ENCODE results near the gene HIP1R.

The HIP1R gene

GRCh38 chr12:122813310-122813713 is 21.9 kb upstream of the HIP1R start:
- no peak overlapping the region for H3K4me3 ChIP-seq (ENCODE audit: low read depth, low read length)
- no peak for DNase-seq (ENCODE audit: low read depth, low spot score)
- TF ChIP-seq, protein P1, sequence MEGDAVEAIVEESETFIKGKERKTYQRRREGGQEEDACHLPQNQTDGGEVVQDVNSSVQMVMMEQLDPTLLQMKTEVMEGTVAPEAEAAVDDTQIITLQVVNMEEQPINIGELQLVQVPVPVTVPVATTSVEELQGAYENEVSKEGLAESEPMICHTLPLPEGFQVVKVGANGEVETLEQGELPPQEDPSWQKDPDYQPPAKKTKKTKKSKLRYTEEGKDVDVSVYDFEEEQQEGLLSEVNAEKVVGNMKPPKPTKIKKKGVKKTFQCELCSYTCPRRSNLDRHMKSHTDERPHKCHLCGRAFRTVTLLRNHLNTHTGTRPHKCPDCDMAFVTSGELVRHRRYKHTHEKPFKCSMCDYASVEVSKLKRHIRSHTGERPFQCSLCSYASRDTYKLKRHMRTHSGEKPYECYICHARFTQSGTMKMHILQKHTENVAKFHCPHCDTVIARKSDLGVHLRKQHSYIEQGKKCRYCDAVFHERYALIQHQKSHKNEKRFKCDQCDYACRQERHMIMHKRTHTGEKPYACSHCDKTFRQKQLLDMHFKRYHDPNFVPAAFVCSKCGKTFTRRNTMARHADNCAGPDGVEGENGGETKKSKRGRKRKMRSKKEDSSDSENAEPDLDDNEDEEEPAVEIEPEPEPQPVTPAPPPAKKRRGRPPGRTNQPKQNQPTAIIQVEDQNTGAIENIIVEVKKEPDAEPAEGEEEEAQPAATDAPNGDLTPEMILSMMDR (IDR thresholded peaks at IDR 0.05; ENCODE audit: low read depth, low read length), result no peak
- in situ Hi-C loops (cut with HindIII; ENCODE audit: low sequenced_read_pairs), result no loop called here

DNA sequence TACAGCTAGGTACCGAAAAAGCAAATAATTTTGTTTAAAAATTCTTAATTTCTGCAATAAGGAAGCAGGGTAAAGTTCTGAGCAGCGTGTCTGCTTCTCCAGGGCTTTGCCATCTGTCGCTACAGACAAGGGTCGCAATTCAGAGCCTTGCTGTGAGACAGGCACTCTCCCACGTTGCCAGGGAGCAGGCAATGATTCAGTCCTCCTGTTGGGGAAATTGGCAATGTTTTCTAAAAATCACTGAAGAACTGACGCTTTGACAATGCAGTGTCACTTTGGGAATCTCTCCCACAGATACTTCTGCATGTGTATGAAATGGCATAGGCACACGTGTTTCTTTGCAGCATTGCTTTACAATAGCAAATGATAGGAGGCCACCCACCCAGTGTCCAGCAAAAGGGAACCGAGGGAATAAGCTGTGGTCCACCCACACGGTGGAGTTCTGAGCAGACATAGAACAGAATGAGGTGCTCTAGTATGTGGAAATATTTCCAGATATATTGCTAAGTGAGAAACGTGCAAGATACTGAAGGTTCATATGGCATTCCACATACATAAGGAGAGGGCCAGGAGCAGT is 16.0 kb upstream of the HIP1R start:
- in situ Hi-C loops (cut with HindIII; ENCODE audit: low sequenced_read_pairs), result no loop called here
- no peak for DNase-seq (ENCODE audit: low read depth, low spot score)
- TF ChIP-seq, protein P1 (IDR thresholded peaks at IDR 0.05; ENCODE audit: low read depth, low read length), result no peak
- H3K4me3 ChIP-seq (ENCODE audit: low read depth, low read length), result no peak overlapping the region

GRCh38 chr12:122820138-122820537 is 15.1 kb upstream of the HIP1R start:
- DNase-seq (ENCODE audit: low read depth, low spot score), result no peak
- in situ Hi-C loops (cut with HindIII; ENCODE audit: low sequenced_read_pairs), result no loop called here
- no peak overlapping the region for H3K4me3 ChIP-seq (ENCODE audit: low read depth, low read length)
- TF ChIP-seq, protein P1 (IDR thresholded peaks at IDR 0.05; ENCODE audit: low read depth, low read length), result no peak

- TF ChIP-seq, protein P1 (IDR thresholded peaks at IDR 0.05; ENCODE audit: low read depth, low read length), result no peak
- no peak overlapping the region for H3K4me3 ChIP-seq (ENCODE audit: low read depth, low read length)
- DNase-seq (ENCODE audit: low read depth, low spot score), result no peak
- in situ Hi-C loops (cut with HindIII; ENCODE audit: low sequenced_read_pairs), result no loop called here
Observed at GRCh38 chr12:122820838-122821271, 14.4 kb upstream of the HIP1R start.

DNA sequence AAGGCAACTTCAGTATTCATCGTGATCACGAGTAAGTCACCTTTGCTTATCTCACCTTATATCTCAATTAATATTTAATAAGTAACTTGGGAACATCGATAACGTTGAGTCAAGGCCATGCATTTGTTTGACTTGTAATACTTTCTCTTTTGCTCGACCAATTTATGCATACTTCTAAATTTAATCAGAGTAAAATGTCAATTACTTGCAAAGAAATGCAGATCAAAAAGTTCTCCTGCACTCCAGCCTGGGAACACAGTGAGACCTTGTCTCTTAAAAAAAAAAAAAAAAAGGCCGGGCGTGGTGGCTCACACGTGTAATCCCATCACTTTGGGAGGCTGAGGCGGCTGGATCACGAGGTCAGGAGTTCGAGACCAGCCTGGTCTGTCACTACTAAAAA is 11.8 kb upstream of the HIP1R start:
- DNase-seq (ENCODE audit: low read depth, low spot score), result no peak
- in situ Hi-C loops (cut with HindIII; ENCODE audit: low sequenced_read_pairs), result no loop called here
- no peak overlapping the region for H3K4me3 ChIP-seq (ENCODE audit: low read depth, low read length)
- TF ChIP-seq, protein P1 (IDR thresholded peaks at IDR 0.05; ENCODE audit: low read depth, low read length), result no peak

DNA sequence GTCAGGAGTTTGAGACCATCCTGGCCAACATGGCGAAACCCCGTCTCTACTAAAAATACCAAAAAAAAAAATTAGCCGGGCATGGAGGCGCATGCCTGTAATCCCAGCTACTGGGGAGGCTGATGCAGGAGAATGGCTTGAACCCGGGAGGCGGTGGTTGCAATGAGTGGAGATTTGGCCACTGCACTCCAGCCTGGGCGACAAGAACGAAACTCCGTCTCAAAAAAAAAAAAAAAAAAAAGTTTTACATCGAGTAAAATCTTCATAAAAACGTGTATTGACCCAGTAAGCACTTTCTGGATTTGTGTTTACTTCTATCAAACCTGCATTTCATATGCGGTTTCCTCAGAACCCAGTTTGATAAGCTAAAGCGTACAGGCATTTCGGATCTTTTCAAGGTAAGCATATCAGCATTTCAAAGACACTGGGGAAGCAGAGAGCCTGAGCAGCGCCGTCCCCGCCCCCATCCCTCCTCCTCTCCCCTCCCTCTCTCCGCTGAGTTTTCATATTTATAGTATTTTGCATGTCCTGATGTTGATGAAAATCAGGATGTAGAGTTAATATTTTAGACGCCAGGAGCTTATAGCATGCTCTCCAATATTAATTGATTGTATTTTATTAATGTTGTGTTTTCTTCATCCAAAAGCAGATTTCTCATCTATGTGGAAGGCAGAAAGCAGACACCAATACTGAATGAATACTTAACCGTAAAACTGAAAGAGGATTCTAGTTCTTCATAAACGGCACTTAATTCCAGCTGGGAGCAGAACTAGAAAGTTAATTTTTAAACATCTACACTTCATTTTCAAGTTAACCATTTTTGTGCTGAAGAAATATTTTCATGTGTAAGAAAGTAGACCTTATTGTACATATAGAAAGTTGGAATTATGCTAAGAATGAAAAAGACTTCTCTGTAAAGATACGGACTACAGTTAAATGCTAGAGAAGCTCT is 9.2 kb upstream of the HIP1R start:
- TF ChIP-seq, protein P1 (IDR thresholded peaks at IDR 0.05; ENCODE audit: low read depth, low read length), result no peak
- DNase-seq (ENCODE audit: low read depth, low spot score), result peak; percentile 29
- H3K4me3 ChIP-seq (ENCODE audit: low read depth, low read length), result peak overlapping the region; percentile 39
- in situ Hi-C loops (cut with HindIII; ENCODE audit: low sequenced_read_pairs), result no loop called here
